Measurements from ENCODE around the gene MIGA2.

The MIGA2 gene

DNA sequence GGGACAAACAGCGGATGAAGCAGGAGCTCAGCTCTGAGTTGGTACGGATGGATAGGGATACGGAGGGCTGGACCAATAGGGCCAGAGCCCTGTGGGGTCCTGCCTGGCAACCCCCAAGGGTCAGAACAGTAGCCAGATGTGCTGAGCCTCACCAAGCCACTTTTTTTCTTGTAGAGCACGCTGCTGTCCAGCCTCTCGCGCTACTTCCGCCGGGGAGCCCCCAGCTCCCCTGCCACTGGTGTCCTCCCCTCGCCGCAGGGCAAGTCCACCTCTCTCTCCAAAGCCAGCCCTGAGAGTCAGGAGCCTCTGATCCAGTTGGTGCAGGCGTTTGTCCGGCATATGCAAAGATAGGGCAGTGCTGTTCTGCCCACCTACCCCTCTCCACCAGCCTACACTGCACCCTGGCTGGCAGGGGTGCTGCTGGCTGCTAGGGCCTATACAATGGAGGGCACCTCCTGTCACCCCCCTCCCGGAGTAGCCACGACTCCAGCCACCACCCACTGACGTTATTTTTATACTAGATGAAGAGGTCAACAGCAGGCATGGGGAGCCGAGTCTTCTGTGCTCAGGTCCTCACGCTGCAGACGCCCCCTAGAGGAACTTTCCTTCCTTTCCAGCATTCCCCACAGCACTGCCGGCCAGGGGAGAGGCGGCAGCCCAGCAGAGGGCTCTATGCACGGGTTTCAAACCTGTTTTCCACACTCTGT is 29.9 kb upstream of the MIGA2 start:
- peak; percentile 46 to 67 for DNase-seq (ENCODE audit: low read depth in 1 of 2, low spot score in 1 of 2)
- no peak overlapping the region for H3K27ac ChIP-seq (replicated peaks)

DNA sequence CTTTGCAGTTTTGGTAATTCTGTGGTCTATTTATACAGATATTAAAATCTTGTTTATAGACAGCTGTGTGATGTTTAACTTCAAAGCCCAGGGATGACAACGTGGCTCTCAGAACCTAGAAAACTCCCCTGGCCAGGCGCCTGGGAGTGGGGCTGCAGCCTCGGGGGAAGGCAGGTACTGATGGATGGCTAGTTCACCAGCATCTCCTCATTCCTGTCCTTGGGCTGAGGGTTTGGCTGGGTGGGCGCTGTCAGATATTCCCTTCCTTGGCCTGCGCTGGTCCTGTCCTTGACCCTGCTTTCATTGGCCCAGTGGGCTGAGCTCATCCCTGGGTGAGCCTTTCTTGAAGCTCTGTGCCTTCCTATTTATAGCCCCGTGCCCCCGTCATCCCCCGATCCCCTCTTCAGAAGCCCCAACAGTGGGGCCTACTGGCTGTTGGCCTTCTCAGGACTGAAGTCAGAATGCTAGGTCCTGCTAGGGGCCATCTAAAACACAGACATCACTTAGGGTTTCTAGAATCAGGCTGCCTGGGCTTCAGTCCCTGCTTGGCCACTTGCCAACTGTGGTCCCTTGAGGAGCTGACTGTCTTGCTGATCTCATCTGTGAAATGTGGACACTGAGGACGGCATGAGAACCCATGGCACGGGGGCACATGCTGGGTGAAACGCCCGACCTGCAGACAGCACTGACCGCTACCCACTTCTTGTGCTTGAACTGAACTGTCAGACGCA is 29.2 kb upstream of the MIGA2 start:
- DNase-seq (ENCODE audit: low read depth in 1 of 2, low spot score in 1 of 2) = no peak
- no peaks in the 10 kb centered on the region for H3K27me3 ChIP-seq (ENCODE audit: insufficient read depth, poor library complexity, severe bottlenecking)
- no peak overlapping the region for H3K4me3 ChIP-seq (replicated peaks; ENCODE audit: insufficient read depth, low read length)
- TF ChIP-seq, protein P1, sequence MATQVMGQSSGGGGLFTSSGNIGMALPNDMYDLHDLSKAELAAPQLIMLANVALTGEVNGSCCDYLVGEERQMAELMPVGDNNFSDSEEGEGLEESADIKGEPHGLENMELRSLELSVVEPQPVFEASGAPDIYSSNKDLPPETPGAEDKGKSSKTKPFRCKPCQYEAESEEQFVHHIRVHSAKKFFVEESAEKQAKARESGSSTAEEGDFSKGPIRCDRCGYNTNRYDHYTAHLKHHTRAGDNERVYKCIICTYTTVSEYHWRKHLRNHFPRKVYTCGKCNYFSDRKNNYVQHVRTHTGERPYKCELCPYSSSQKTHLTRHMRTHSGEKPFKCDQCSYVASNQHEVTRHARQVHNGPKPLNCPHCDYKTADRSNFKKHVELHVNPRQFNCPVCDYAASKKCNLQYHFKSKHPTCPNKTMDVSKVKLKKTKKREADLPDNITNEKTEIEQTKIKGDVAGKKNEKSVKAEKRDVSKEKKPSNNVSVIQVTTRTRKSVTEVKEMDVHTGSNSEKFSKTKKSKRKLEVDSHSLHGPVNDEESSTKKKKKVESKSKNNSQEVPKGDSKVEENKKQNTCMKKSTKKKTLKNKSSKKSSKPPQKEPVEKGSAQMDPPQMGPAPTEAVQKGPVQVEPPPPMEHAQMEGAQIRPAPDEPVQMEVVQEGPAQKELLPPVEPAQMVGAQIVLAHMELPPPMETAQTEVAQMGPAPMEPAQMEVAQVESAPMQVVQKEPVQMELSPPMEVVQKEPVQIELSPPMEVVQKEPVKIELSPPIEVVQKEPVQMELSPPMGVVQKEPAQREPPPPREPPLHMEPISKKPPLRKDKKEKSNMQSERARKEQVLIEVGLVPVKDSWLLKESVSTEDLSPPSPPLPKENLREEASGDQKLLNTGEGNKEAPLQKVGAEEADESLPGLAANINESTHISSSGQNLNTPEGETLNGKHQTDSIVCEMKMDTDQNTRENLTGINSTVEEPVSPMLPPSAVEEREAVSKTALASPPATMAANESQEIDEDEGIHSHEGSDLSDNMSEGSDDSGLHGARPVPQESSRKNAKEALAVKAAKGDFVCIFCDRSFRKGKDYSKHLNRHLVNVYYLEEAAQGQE (IDR thresholded peaks at IDR 0.05; ENCODE audit: insufficient replicate concordance, low read depth) = no peak
- TF ChIP-seq POLR2AphosphoS5 (IDR thresholded peaks at IDR 0.05; ENCODE audit: low read depth) = no peak
- TF ChIP-seq GABPA (IDR thresholded peaks at IDR 0.05; ENCODE audit: low read depth) = no peak
- no peak for TF ChIP-seq SPI1 (IDR thresholded peaks at IDR 0.05; ENCODE audit: borderline replicate concordance, low read depth)
- TF ChIP-seq, protein P2, sequence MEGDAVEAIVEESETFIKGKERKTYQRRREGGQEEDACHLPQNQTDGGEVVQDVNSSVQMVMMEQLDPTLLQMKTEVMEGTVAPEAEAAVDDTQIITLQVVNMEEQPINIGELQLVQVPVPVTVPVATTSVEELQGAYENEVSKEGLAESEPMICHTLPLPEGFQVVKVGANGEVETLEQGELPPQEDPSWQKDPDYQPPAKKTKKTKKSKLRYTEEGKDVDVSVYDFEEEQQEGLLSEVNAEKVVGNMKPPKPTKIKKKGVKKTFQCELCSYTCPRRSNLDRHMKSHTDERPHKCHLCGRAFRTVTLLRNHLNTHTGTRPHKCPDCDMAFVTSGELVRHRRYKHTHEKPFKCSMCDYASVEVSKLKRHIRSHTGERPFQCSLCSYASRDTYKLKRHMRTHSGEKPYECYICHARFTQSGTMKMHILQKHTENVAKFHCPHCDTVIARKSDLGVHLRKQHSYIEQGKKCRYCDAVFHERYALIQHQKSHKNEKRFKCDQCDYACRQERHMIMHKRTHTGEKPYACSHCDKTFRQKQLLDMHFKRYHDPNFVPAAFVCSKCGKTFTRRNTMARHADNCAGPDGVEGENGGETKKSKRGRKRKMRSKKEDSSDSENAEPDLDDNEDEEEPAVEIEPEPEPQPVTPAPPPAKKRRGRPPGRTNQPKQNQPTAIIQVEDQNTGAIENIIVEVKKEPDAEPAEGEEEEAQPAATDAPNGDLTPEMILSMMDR (IDR thresholded peaks at IDR 0.05; ENCODE audit: insufficient read depth, low read length) = no peak
- H3K27ac ChIP-seq (replicated peaks) = no peak overlapping the region

More for the DNA sequence above, 29.9 kb upstream of the MIGA2 start:
- no peak overlapping the region for H3K4me3 ChIP-seq (replicated peaks; ENCODE audit: insufficient read depth, low read length)
- TF ChIP-seq, protein P1 (IDR thresholded peaks at IDR 0.05; ENCODE audit: insufficient replicate concordance, low read depth) = no peak
- TF ChIP-seq, protein P2 (IDR thresholded peaks at IDR 0.05; ENCODE audit: insufficient read depth, low read length) = peak; percentile 71
- TF ChIP-seq POLR2AphosphoS5 (IDR thresholded peaks at IDR 0.05; ENCODE audit: low read depth) = no peak
- H3K27me3 ChIP-seq (ENCODE audit: insufficient read depth, poor library complexity, severe bottlenecking) = no peaks in the 10 kb centered on the region

DNA sequence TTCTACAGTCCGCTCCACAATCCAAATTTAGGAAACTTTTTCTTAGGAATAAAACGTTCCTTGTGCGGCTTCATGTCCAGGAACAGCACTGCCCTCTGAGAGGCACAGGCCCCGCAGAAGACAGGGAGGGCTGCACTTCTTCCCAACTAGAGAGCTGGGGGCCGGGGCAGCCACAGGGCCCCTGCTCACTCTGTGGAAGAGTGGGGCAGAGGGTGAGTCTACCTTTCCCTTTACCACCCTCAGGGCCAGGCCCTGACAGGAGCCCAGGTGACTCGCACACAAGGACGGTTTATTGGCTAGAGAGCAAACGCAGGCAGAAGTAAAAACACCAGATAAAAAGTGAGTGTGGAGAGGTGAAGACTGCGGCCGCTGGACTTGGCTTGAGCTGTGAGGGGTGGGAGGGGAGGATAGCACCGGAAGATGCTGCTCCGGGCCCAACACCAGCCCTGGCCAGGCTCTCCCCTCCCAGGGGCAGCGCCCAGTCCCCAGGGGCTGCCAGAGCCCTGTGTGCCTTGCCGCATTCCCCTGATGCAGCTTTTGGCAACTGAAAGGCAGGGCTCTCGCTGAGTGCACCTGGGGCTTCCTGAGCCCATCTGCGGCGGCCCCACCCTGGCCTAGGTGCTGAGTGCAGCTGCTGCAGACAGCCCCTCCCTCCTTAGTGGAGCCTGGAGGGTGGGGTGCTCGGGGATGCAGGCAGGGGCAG is 28.5 kb upstream of the MIGA2 start:
- Histone ChIP-seq H3K27ac (replicated peaks) (no peak overlapping the region), H3K27me3 (ENCODE audit: insufficient read depth, poor library complexity, severe bottlenecking) (no peaks in the 10 kb centered on the region), H3K4me3 (replicated peaks; ENCODE audit: insufficient read depth, low read length) (no peak overlapping the region)
- TF ChIP-seq SPI1 (IDR thresholded peaks at IDR 0.05; ENCODE audit: borderline replicate concordance, low read depth) = no peak
- TF ChIP-seq POLR2AphosphoS5 (IDR thresholded peaks at IDR 0.05; ENCODE audit: low read depth) = 0 out of 2 replicates have a peak, but pooled peaks have one; percentile 35
- DNase-seq (ENCODE audit: low read depth in 1 of 2, low spot score in 1 of 2) = no peak

DNA sequence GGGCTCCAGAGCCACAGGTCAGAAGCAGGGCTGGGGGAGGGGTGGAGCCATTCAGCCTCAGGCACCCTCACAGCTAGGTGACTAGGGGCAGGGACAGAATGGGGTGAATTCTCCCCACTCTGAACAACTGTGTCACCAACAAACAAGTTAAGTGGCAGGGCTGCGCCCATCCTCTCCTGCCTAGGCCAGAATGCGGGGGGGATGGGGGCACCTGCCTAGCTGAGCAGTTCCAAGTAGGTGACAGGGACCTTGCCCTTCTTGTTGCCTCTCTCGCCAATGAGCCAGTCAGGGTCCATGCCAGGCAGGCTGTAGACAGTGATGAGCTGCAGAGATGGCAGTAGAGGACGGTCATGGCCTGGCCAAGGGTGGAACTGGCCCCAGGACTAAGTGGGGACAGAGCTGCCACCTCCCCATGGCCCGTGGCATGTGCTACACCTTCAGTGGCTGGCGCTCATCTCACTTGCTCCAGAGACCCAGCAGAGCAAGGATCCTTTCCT is 27.9 kb upstream of the MIGA2 start:
- no peak overlapping the region for H3K4me3 ChIP-seq (replicated peaks; ENCODE audit: insufficient read depth, low read length)
- TF ChIP-seq SPI1 (IDR thresholded peaks at IDR 0.05; ENCODE audit: borderline replicate concordance, low read depth) (no peak), POLR2AphosphoS5 (IDR thresholded peaks at IDR 0.05; ENCODE audit: low read depth) (no peak), GABPA (IDR thresholded peaks at IDR 0.05; ENCODE audit: low read depth) (no peak)
- TF ChIP-seq, protein P1 (IDR thresholded peaks at IDR 0.05; ENCODE audit: insufficient replicate concordance, low read depth) = no peak
- TF ChIP-seq, protein P2 (IDR thresholded peaks at IDR 0.05; ENCODE audit: insufficient read depth, low read length) = no peak
- H3K27me3 ChIP-seq (ENCODE audit: insufficient read depth, poor library complexity, severe bottlenecking) = no peaks in the 10 kb centered on the region
- no peak for DNase-seq (ENCODE audit: low read depth in 1 of 2, low spot score in 1 of 2)
- H3K27ac ChIP-seq (replicated peaks) = no peak overlapping the region

Measured in HL-60 (cell line).